ENCODE data around the gene SYCE3.
A peak's percentile ranks its signal among the peaks of the same experiment; 100 is the strongest.

SYCE3 gene

DNA sequence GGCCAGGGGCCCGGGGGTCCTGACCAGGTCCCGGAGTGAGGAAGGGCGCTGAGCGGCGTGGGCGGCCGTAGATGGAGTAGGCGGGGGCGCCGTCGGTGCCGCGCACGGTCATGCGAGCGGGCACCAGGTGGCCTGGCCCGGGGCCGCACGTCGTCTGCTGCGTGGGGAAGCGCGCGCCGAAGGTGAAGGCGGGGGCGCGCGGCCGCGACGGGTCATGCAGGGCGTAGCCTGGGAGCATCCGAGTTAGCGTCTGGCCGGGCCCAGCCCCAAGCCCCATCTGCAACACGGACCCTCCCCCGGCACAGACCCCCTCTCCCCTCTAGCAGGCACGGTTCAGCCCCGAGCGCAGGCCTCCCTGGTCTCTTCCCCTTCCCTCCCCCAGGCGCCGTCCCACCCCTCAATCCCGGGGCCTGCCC lies 31.2 kb downstream of the SYCE3 start:
- no peak for DNase-seq (ENCODE audit: low spot score)

DNA sequence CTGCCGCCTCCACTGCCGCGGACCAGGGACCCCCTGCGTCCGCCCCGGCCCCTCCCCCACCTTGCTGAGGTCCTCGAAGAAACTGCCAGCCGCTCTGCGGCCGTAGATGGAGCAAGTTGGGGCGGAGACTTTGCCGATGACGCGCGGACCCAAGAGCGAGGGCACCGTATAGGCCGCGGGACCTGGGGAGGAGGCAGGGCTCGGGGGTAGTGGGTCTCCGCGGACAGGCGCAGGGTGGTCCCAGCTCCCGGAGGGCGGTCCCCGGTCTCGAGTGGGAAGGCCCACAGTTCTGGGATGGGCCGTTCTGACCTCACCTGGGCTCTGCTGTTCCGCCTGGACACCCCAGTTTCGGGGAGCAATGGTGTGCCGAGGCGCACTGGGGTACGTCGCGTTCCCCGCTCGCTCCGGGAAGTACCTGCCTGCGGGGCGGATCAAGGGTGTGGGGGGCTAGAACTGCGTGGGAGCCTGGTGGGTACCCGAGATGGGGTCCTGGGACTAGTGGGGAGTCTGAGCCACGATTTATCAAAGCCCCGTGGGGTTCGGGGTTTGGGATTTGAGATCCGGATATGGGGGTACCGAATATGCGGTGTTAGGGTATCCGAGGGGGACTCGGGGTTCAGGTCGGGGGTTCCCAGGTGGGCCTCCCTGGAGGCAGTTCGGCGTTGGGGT lies 31.7 kb downstream of the SYCE3 start:
- DNase-seq (ENCODE audit: low spot score) = no peak

DNA sequence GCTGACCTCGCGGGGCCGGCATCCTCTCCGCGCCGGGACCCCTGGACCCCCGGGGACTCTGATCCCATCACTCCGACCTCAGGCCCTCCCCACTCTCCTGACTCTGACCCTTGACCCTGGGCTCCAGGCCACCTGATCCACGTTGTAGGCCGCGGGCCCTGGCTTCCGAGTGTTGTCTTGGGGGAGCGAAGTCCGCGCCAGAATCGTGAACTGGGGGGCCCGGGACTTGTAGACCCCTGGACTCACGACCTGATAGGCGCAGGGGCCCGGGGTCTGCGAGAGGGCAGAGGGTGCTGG lies 32.2 kb downstream of the SYCE3 start:
- DNase-seq (ENCODE audit: low spot score) = no peak

DNA sequence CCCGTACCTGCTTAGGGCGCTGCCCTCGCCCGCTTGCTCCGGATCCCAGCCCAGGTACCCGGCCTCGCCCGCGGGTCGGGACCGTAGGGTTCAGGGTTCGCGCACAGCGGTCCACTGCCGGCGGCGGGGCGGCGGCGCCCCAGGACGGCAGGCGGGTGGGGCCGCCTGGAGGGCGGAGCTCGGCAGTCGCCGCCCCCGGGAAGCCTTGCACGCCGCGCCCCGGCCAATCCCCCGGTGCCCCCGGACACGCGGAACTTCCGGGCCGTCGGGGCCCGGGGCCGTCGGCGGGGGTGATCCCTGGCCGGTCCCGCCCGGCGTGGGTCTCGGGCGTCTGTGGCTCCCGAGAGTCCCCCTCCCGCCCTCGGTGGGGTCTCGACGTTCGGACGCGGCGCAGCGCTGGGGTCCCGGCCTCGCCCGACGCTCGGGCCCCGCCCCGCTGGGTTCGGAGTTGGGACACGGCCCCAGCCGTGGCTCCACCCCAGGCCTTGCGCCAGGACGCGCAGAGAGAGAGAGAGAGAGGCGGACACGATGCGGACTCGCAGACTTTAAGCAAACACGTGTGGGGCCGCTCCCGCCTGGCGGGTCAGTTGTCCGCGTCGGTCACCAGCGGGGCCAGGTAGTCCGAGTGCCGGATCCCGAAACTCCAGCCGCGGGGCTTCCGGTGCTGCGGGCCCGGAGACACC lies 32.7 kb downstream of the SYCE3 start, which contains the start of gene TYMP:
TYMP (minus strand) TSS at position 116 of the 683 bp plus-strand sequence. CDS start 303 bp downstream, outside the sequence.
- DNase-seq (ENCODE audit: low spot score) = peak; percentile 42

DNA sequence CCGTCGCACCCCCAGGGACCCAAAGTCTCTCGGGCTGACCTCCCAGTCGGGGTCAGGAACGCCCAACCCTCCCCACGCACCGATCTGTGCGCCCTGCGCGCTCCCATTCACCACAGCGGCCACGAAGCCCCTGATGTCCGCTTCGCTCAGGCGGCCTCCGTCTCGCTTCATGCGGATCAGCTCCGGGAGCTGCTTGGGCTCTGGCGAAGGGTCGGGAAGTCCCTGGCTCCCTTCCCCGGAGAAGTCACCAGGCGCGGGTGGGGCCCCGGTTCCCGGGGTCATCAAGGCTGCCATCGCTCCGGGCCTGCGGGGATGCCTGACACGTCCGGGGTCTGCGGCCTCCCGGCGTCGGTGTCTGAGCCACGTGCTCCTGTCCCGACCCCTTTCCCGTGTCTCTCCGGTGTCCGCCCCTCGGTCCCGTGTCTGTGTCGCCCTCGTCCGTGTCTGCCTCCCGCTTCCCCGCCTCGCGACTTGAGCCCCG lies 33.3 kb downstream of the SYCE3 start:
- no peak for DNase-seq (ENCODE audit: low spot score)

DNA sequence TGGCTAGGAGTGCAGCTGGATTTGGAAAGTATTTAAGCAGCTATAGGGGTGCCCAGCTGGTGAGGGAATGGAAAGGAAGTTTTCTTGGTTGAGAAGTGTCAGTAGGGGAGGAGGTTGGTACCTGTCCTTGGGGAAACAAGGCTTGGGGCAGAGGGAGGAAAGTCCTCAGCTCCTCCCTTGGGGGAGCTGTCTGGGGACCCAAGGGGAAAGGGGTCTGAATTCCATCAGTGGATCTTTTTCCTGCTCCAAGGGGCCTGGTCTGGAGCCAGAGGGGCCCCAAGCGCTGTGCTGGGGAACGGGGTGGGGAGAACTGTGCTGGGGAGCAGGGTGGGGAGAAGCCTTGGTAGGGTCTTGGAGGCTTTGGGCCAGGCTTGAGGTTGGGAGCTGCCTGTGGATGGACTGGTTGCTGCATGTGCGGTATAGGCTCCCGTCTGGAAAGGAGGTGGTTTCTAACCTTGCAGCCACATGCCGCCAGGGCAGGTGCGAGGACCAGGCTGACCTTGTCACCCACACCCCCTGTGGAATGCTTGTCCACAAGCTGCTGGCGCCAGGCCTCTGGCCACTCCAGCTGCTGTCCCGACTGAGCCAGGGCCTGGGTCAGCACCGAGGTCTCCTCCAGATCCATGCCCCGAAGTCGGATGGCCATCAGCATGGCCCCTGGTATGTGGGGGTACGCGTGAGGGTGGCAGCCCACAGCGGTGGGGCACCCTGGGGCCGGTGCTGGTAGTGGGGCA lies 33.9 kb downstream of the SYCE3 start:
- no peak for DNase-seq (ENCODE audit: low spot score)

DNA sequence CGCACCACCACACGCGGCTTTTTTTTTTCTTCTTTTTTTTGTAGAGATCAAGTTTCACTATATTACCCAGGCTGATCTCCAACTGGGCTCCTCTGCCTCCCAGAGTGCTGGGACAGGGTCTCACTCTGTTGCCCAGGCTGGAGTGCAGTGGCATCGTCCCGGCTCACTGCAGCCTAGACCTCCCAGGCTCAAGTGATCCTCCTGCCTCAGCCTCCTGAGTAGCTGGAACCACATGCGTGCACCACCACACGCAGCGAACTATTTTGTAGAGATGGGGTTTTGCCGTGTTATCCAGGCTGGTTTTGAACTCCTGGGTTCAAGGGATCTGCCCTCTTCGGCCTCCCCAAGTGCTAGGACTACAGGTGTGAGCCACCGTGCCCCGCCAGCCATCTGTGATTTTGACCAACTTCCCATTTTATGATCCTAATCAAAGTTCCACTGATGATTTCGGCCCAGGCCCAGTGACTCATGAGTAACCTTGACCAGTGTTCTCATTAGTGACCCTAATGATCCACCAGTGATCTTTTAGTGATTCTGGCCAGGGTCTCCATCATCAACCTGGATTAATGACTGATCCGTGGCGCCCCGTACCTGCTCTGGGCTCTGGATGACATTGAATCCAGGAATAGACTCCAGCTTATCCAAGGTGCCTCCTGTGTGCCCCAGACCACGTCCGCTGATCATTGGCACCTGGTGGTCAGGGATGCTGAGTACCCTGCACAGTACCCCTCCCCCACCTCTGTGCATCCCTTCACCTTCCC lies 34.6 kb downstream of the SYCE3 start:
- no peak for DNase-seq (ENCODE audit: low spot score)

DNA sequence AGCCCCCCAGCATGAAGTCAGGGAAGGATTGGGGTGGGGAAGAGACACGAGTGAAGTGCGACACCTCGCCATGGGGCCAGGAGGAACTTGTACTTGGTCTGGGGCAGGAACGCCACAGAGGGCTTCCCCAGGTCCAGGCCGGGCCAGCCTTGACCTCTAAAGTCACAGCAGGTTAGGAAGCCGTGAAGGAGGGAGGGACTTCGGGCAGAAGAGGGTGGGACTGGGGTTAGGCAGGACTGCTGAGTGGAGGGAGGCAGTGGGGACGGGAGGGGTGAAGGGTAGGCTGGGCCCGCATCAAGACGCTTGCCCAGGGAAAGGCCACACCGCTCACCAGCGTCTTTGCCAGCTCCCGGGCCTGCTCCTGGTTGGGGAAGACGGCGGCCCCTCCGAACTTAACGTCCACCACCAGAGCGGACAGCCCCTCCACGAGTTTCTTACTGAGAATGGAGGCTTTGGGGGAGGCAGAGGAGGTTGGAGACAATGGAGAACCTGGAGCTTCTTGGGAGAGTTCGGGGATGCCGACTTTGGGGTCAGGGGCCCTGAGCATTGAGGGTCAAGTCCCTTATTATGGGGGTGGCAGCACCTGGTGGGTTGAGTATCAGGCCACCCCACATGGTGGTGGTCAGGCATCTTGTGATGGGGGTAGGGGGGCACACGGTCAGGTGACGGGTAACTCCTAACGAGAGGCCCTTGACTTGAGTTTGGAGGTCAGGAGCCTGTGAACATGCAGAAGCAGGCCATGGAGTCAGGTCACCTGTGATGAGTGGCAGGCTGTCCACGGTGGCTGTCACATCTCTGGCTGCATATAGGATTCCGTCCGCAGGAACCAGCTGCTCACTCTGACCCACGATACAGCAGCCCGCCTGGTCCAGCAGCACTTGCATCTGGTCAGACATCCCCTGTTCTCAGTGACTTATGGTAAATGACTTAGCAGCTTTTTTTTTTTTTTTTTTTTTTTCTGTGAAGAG lies 35.6 kb downstream of the SYCE3 start:
- DNase-seq (ENCODE audit: low spot score) = no peak

DNA sequence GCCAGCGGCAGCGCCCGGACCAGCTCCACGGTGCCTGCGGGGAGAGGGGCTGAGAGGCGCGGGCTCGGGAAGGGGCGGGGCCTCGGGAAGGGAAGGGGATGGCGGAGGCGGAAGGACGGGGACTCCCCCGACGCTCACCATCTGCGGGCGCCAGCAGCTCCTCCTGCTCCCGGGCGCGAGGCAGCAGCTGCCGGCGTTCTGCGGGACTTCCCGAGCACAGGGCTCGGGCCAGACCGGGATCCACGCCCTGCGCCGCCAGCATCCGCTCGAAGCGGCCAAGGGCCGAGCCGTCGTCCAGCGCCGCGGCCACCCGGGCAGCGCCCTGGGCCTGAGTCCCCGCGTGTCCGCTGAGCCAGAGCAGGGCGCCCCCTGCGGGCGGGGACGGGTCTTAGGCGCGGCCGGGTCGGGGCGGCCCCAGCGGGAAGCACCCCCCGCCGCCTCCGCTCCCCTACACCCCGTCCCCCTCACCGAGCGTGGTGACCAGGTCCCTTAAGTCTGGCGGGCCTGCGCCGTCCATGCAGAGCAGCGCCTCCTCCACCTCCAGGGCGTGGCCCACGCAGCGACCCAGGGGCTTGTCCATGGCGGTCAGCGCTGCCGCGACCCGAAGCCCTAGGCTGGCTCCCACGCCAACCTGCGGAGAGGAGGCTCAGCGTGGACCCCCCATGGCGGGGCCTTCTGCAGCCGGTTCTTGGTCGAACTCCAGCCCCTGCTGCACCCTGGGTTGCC lies 36.4 kb downstream of the SYCE3 start:
- DNase-seq (ENCODE audit: low spot score) = peak; percentile 69

DNA sequence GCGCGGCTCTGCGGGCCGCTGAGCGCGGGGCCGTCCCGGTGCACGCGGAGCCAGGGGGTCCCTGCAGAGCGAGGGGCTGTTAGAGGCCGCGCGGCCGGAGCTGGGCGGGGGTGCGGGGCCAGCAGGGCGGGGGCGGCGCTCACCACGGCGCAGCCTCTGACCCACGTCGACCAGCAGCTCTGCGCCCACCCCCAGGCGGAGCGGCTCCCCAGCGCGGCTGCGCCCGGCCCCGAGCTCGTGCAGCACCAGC lies 36.9 kb downstream of the SYCE3 start:
- DNase-seq (ENCODE audit: low spot score) = no peak

DNA sequence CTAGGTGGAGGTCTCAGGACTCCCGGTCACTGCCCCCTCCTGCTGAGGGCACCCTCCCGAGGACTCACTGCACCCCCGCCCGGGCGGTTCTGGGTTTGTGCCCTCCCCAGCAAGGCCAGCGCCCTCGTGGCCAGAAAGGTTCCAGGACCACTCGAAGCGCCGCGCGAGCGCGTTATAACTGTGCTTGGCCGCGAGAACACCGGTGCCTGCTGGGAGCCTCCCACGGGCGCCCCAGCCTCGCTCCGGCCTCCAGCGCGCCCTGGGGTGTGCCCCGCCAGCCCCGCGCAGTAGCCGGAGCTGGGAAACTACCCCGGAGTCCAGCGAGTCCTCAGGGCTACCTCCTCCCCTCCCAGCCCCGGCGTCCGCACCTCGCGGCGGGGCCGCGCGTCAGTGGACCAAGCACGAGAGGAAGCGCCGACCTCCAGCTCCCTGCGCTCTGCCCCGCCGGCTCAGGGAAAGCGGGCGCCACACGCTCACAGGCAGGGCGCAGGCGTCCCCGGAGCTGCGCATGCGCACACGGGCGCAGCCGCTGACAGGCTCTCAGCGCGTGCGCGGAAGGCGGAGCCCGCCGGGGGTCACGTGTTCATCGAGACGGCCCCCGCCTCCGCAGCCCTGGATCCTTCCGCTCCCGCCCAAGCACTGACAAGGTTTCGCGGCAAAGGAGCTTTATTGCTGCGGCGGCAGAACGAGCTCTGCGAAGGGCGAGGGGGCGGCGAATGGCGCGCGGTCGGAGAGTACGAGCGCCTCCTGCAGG lies 37.4 kb downstream of the SYCE3 start, which contains the start of gene SCO2:
SCO2 (minus strand) TSS at position 495 of the 754 bp plus-strand sequence. CDS start 1,187 bp downstream, outside the sequence.
- DNase-seq (ENCODE audit: low spot score) = peak; percentile 98

DNA sequence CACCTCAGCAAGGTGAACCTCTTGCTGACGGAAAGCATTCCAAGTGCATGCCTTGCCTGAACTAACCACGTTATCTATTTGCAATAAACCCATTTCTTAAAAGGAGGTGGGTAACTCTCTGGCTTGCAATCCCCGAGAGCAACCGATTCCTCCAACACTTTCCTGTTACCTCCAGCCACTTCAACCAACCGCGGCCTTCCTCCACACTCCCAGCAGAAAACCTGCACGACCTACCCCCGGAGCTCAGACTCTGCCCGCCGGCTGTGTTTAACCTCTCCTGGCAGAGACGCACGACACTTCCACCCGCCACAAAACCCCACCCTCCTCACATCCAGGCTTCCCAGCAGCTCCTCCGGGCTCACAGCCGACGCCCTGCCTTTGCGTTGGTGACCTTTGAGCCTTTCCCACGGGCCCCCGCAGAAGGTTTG lies 38.0 kb downstream of the SYCE3 start:
- no peak for DNase-seq (ENCODE audit: low spot score)

DNA sequence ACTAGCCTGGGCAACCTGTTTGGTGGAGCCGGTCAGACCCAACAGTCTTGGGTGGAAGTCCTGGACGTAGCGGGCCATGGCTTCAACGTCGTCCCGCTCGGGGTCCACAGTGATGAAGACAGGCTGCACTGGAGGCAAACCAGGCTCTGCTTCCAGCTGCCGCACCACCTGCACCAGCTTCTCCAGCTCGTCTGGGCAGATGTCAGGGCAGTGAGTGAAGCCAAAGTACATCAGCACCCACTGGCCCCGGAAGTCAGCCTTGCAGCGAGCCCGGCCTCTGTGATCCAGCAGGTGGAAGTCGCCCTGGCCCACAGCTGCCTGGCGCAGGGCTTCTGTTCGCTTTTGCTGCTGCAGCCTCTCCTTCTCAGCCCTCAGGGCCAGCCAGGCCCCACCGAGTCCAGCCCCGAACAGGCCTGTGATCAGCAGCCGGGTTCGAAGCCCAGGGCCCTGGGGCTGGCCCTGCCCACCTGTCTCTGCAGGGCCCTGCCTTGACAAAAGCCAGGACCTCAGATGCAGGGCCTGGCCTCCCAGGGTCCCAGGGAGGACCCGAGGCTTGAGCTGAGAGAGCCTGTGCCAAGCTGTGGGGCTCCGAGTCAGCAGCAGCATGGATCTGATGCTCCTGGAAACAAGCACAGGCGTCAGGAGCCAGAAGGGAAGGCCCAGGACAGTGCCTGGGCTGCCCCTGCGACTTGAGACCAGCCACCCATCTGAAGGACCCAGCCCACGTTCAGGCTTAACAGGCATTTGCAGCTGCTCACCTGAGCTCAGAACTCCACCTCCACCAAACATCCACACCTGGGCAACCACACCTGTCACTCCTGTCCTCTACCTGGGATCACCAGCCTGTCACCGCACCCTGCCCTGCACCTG lies 38.7 kb downstream of the SYCE3 start:
- no peak for DNase-seq (ENCODE audit: low spot score)

DNA sequence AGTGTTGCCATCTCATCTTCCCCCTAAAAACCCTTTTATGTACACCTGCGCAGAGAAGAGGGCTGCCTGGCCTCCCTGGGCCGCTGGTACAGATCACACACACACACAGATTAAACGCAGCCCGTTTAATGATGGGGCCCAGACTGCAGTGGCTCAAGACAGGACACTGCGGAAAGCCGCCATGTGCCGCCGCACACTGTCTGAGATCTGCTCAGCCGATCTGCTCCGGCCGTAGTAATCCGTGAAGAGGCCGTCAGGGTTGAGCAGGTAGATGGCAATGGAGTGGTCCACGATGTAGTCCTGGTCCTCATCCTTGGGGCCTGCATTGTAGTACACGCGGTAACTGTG lies 39.3 kb downstream of the SYCE3 start:
- no peak for DNase-seq (ENCODE audit: low spot score)

DNA sequence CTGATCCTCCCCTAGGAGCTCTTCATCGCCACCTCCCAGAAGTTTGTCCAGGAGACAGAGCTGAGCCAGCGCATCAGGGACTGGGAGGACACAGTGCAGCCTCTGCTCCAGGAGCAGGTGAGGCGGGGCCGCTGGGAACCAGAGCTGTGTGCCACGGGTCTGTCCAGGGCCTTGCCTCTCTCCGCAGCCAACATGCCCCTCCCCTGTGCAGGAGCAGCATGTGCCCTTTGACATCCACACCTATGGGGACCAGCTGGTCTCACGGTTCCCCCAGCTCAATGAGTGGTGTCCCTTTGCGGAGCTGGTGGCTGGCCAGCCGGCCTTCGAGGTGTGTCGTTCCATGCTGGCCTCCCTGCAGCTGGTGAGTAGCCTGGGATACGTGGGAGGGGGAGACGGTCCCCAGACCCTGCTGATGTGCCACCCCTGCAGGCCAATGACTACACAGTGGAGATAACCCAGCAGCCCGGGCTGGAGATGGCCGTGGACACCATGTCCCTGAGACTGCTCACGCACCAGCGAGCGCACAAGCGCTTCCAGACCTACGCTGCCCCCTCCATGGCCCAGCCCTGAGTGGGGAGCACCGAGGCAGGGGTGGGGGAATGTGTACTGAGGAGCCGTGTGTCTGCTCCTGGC lies 39.8 kb downstream of the SYCE3 start:
- DNase-seq (ENCODE audit: low spot score) = no peak

DNA sequence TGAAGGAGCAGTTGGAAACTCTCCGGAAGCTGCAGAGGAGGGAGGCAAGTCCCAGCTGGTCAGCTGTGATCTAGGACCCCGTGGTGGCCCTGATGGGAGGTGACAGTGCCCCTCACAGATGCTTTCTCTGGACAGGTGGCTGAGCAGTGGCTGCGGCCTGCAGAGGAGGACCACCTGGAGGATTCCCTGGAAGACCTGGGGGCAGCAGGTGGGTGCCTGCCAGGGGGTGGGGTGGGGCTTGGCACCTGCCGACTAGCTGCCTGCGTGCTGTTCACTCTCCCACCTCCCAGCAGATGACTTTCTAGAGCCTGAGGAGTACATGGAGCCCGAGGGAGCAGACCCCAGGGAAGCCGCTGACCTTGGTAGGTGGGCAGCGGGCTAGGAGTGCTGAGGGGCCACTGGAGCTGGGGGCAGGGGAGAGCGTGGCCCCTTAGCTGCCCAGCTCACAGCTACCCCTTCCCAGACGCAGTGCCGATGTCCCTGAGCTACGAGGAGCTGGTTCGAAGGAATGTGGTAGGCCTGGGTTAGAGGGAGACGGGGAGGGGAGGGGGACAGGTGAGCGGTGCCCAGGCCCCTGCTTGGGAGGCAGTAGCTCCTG lies 40.4 kb downstream of the SYCE3 start:
- no peak for DNase-seq (ENCODE audit: low spot score)

DNA sequence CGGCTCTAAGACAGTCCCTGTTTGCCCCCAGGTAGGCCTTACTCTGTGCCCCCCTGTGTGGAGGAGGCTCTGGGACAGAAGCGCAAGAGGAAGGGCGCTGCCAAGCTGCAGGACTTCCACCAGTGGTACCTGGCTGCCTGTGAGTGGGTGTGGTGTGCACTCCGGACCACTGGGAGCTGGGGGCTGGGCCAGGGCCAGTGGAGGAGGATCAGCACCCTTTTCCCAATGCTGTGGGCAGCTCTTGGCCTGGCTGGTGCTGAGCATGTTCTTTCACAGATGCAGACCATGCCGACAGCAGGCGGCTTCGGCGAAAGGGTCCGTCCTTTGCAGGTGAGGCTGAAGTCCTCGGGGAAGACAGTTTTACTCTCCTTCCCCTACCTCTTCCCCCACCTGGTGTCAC lies 41.0 kb downstream of the SYCE3 start:
- DNase-seq (ENCODE audit: low spot score) = no peak

DNA sequence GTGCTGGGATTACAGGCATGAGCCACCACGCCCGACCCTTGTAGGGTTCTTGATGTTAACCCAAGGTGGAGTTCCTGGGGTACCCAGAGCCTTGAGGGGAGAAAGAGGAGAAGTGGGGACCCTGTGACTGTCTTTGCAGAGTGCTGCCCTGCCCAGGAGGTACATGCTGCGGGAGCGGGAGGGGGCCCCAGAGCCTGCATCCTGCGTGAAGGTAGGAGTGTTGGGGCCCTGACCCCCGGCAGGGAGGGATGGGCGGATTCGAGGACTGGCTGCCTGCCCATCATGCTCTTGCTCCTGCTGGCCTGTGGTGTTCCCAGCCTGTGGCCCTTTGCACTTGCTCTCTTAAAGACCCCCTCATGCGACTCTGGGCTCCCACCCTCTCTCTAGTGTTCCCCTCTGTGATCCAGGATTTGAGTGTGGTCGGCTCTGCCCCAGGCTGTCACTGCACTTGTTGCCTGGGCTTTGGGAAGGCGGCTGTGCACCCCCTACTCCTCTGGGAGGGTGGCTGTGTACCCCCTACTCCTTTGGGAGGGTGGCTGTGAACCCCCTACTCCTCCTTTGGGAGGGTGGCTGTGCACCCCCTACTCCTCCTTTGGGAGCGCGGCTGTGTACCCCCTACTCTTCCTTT lies 41.8 kb downstream of the SYCE3 start:
- DNase-seq (ENCODE audit: low spot score) = no peak

All from hematopoietic multipotent progenitor cell treated with erythropoietin and hydrocortisone succinate and interleukin-3 and kit ligand, for 17 days (in vitro differentiated cells).